CD4-positive, alpha-beta T cell treated with Interleukin-6 at 100 ng/mL for 8 hours (primary cell): ENCODE data around the gene MYO7B.

Experiments used
- DNase-seq: peaks from one replicate; pipeline ENCODE4 v3.0.0-alpha.2; 2020; ENCODE audit warnings: mixed read lengths, low spot score

Gene MYO7B

GRCh38 chr2:127681288-127681804, 145.9 kb downstream of the MYO7B start:
- no peak for DNase-seq

- DNase-seq = no peak
These were observed 146.7 kb downstream of the MYO7B start for GRCh38 chr2:127681976-127682857.

DNA sequence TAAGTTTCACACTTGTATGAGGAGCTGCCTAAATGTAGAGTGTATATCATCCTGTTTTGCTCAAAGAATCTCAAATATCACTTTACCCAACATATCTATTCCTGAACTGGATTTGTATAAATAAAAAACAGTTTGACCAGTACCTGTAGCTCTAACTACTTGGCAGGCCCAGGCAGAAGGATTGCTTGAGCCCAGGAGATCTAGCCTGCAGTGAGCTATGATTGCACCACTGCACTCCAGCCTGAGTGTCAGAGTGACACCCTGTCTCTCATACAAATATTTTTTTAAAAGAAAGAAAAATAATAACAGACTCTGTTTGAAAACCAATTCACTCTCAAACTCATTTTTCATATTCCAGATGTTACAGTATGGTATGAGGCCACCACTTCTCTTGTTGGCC, 147.6 kb downstream of the MYO7B start:
- DNase-seq = no peak

DNA sequence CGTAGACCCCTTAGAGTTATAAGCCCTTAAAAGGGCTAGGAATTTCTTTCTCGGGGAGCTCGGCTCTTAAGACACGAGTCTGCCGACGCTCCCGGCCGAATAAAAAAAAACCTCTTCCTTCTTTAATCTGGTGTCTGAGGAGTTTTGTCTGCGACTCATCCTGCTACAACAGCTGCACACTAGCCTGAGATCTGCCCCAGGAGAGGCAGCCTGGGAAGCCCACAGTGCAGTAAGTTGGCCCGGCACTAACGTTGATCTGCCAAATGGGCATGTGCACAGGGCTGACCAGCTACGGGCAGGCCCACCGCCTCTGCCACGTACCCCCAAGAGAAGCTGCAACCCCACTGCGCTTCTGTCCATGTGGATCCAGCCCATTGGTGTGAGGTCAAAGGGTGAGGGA, 148.3 kb downstream of the MYO7B start:
- no peak for DNase-seq

GRCh38 chr2:127685410-127686080, 150.1 kb downstream of the MYO7B start:
- no peak for DNase-seq
